Tibial artery (tissue), 4 donors: ENCODE results near the gene HEPH.

ENCODE experiments used
- DNase-seq, 2 donors: peaks; one replicate each; pipeline ENCODE4 v3.0.0-alpha.2; 2019
- H3K27ac ChIP-seq, 2 donors: fragments of 200-600 bp; sonication (generic) in 1 of 2; 1 replicate in 1 of 2; 2 replicates in 1 of 2; pipeline ENCODE4 v1.5.1; 2018 to 2019; ENCODE audit warnings: mild to moderate bottlenecking in 1 of 2
- H3K27me3 ChIP-seq, 2 donors: fragments of 200-600 bp; sonication (generic) in 1 of 2; one replicate each; pipeline versions ENCODE4 v1.5.1 to v1.6.0; 2016 to 2019
- H3K36me3 ChIP-seq, 3 donors: fragments of 200-600 bp; sonication (generic) in 2 of 3; one replicate each; pipeline ENCODE4 v1.5.1; 2016 to 2019; ENCODE audit warnings: mild to moderate bottlenecking in 2 of 3
- H3K4me1 ChIP-seq, 4 donors: fragments of 200-600 bp; sonication (generic) in 2 of 4; 1 replicate in 3 of 4; 2 replicates in 1 of 4; pipeline ENCODE4 v1.5.1; 2016 to 2019
- H3K4me3 ChIP-seq, 2 donors: fragments of 200-600 bp; sonication (generic) in 1 of 2; 1 replicate in 1 of 2; 2 replicates in 1 of 2; pipeline ENCODE4 v1.5.1; 2018 to 2019; ENCODE audit warnings: mild to moderate bottlenecking in 2 of 2
- H3K9me3 ChIP-seq, 3 donors: fragments of 200-600 bp; sonication (generic) in 1 of 3; one replicate each; pipeline ENCODE4 v1.5.1; 2016 to 2019
- intact Hi-C: fragments of 100-400 bp; cut with DNase I; formaldehyde crosslinking; loops from one replicate; pipeline ENCODE4 v1.15.0; 2023; ENCODE audit warnings: low total_unique reads
- TF ChIP-seq, protein P1 (sequence below), 2 experiments: fragments of 200-600 bp in 1 of 2; fragments of 450-650 bp in 1 of 2; IDR thresholded peaks; one replicate each; pipeline ENCODE4 v1.5.1; 2017 to 2019; ENCODE audit warnings: antibody characterized with exemption in 2 of 2, mild to moderate bottlenecking in 1 of 2, moderate library complexity in 1 of 2

Gene HEPH

DNA sequence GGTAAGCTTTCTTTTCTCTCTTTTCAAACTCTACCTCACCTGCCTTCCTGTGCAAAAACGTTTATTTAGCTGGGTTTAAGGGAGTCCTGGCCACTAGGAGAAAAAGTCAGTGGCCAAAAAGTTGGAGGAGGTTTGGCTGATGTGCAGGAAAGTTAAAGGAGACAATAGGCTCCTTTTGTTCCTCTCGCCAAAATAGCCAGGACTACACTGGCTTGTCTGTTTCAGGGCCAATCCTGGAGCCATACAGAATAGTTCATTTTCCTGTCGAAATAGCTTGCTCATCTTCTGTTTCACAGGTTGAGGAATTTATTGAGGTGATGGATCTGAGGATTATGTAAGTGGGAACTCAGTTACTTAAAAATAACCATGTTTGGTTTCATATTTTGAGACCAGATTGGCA, 423 bp downstream of the HEPH start:
- Histone ChIP-seq H3K4me3 (peak overlapping the region; percentile 52 to 53), H3K4me1 (peaks cover 0 to 7% (median 2%) of the 10 kb centered on the region in 4 donors), H3K27ac (peak overlapping the region in 1 of 2 donors; percentile 66), H3K36me3 (no peaks in the 10 kb centered on the region), H3K27me3 (no peaks in the 10 kb centered on the region), H3K9me3 (no peaks in the 10 kb centered on the region)
- DNase-seq = no peak
- intact Hi-C loops = no loop called here
- TF ChIP-seq, protein P1, sequence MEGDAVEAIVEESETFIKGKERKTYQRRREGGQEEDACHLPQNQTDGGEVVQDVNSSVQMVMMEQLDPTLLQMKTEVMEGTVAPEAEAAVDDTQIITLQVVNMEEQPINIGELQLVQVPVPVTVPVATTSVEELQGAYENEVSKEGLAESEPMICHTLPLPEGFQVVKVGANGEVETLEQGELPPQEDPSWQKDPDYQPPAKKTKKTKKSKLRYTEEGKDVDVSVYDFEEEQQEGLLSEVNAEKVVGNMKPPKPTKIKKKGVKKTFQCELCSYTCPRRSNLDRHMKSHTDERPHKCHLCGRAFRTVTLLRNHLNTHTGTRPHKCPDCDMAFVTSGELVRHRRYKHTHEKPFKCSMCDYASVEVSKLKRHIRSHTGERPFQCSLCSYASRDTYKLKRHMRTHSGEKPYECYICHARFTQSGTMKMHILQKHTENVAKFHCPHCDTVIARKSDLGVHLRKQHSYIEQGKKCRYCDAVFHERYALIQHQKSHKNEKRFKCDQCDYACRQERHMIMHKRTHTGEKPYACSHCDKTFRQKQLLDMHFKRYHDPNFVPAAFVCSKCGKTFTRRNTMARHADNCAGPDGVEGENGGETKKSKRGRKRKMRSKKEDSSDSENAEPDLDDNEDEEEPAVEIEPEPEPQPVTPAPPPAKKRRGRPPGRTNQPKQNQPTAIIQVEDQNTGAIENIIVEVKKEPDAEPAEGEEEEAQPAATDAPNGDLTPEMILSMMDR (IDR thresholded peaks at IDR 0.05) = no peak

DNA sequence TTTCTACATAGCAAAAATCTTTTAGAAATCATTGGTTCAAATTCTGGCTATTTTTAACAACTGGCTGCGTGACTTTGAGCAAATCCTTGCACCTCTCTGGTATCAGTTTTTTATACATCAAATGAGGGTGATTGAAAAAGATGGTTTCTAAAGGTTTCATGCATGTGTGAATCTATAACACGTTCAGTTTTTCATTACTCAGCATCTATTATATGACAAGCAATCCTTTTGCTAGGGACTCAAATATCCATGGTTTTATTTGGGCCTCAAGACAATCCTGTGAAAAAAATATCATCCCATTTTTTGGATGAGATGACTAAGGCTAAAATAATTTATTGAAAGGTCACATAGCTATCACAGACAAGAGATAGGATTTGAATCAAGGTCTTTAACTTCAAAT, 884 bp downstream of the HEPH start:
- TF ChIP-seq, protein P1 (IDR thresholded peaks at IDR 0.05) = no peak
- H3K27me3 ChIP-seq = no peaks in the 10 kb centered on the region
- no peaks in the 10 kb centered on the region for H3K9me3 ChIP-seq
- no peak for DNase-seq
- intact Hi-C loops = no loop called here
- H3K36me3 ChIP-seq = no peaks in the 10 kb centered on the region
- H3K4me1 ChIP-seq = peaks cover 0 to 7% (median 2%) of the 10 kb centered on the region in 4 donors
- peak overlapping the region in 1 of 2 donors; percentile 66 for H3K27ac ChIP-seq
- peak overlapping the region; percentile 52 to 53 for H3K4me3 ChIP-seq

GRCh38 chrX:66166671-66167070, 2.6 kb downstream of the HEPH start:
- TF ChIP-seq, protein P1 (IDR thresholded peaks at IDR 0.05) = no peak
- no peak for DNase-seq
- Histone ChIP-seq H3K27ac (no peak overlapping the region), H3K4me3 (no peak overlapping the region), H3K27me3 (no peaks in the 10 kb centered on the region), H3K36me3 (no peaks in the 10 kb centered on the region), H3K4me1 (peaks cover 0 to 7% (median 2%) of the 10 kb centered on the region in 4 donors), H3K9me3 (no peaks in the 10 kb centered on the region)
- intact Hi-C loops = no loop called here

- TF ChIP-seq, protein P1 (IDR thresholded peaks at IDR 0.05) = no peak
- Histone ChIP-seq H3K27ac (no peak overlapping the region), H3K36me3 (no peaks in the 10 kb centered on the region), H3K9me3 (no peaks in the 10 kb centered on the region), H3K27me3 (no peaks in the 10 kb centered on the region), H3K4me3 (no peak overlapping the region), H3K4me1 (peaks cover 0 to 7% (median 2%) of the 10 kb centered on the region in 4 donors)
- DNase-seq = no peak
- intact Hi-C loops = no loop called here
These were observed 3.4 kb downstream of the HEPH start for GRCh38 chrX:66167431-66167830.

DNA sequence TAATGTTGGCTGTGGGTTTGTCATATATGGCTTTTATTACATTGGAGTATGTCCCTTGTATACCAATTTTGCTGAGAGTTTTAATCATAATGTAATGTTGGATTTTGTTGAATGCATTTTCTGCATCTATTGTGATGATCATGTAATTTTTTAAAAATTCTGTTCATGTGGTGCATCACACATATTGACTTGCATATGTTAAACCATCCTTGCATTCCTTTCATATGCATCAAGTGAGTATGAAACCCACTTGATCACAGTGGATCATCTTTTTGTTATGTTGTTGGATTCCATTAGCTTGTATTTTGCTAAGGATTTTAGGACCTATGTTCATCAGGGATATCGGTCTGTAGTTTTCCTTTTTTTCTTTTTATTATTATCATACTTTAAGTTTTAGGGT, 12.1 kb downstream of the HEPH start:
- TF ChIP-seq, protein P1 (IDR thresholded peaks at IDR 0.05) = no peak
- Histone ChIP-seq H3K9me3 (peaks cover 0 to 27% (median 24%) of the 10 kb centered on the region in 3 donors), H3K4me3 (no peak overlapping the region), H3K4me1 (no peaks in the 10 kb centered on the region), H3K27ac (no peak overlapping the region), H3K36me3 (peaks cover 7 to 43% (median 23%) of the 10 kb centered on the region in 3 donors), H3K27me3 (no peaks in the 10 kb centered on the region)
- intact Hi-C loops = loop anchor here (5.0 kb wide), 1 partner anchor 1876 kb away; no protein-coding TSS in a partner anchor
- DNase-seq = no peak

GRCh38 chrX:66191563-66191962, 27.5 kb downstream of the HEPH start:
- Histone ChIP-seq H3K27me3 (no peaks in the 10 kb centered on the region), H3K27ac (no peak overlapping the region), H3K9me3 (no peaks in the 10 kb centered on the region), H3K36me3 (peaks cover 0 to 10% (median 0%) of the 10 kb centered on the region in 3 donors), H3K4me3 (no peak overlapping the region), H3K4me1 (no peaks in the 10 kb centered on the region)
- intact Hi-C loops = no loop called here
- no peak for DNase-seq
- TF ChIP-seq, protein P1 (IDR thresholded peaks at IDR 0.05) = no peak
